Loucy (cell line): ENCODE data around the gene AKNA.

Source experiments
- EZH2phosphoT487 ChIP-seq: fragments of 200-600 bp; IDR thresholded peaks from 2 replicates; pipeline ENCODE4 v1.6.1; 2018; ENCODE audit warnings: antibody characterized with exemption, mild to moderate bottlenecking, moderate library complexity, borderline replicate concordance
- TF ChIP-seq, protein P1 (sequence below): fragments of 200-600 bp; sonication (generic); conservative IDR thresholded peaks from 2 replicates; pipeline ENCODE4 v1.5.1; 2014; ENCODE audit warnings: mild to moderate bottlenecking, antibody characterized with exemption, low read length

DNA sequence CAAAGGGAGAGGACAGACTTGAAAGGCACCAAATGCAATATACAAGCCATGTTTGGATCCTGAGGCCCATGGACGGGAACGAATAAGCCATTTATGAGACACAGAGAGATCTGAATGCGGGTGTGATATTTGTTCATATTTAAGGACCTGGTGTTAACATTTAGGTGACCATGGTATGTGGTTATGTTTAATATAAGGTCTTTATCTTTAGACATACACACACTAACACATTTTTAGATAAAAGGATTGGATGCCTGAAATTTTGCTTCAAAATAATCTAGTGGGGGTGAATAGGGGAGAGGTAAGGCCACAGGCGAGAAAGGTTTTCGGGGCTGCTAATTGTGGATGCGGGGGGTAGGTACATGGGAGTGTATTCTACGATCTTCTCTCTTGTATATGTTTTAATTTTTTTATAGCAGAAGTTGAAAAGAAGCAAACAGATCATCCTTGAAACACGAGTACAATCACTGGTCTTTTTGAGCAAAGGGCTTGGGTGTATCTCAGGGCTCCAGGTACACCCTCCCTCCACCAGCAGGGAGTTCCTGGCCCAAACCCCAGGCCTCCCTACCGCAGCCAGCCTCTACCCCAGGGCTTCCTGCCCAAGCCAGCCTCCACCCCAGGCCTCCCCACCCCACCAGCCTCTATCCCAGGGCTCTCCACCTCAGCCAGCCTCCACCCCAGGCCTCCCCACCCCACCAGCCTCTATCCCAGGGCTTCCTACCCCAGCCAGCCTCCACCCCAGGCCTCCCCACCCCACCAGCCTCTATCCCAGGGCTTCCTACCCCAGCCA lies 12.2 kb downstream of the AKNA start:
- TF ChIP-seq, protein P1, sequence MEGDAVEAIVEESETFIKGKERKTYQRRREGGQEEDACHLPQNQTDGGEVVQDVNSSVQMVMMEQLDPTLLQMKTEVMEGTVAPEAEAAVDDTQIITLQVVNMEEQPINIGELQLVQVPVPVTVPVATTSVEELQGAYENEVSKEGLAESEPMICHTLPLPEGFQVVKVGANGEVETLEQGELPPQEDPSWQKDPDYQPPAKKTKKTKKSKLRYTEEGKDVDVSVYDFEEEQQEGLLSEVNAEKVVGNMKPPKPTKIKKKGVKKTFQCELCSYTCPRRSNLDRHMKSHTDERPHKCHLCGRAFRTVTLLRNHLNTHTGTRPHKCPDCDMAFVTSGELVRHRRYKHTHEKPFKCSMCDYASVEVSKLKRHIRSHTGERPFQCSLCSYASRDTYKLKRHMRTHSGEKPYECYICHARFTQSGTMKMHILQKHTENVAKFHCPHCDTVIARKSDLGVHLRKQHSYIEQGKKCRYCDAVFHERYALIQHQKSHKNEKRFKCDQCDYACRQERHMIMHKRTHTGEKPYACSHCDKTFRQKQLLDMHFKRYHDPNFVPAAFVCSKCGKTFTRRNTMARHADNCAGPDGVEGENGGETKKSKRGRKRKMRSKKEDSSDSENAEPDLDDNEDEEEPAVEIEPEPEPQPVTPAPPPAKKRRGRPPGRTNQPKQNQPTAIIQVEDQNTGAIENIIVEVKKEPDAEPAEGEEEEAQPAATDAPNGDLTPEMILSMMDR, result no peak
- TF ChIP-seq EZH2phosphoT487, result no peak
